Measurements from ENCODE around the gene PIK3IP1. TPM values are rescaled to one million over a fixed set of nuclear protein-coding genes. Genes with fewer than 3 reads are reported as not detected.

The PIK3IP1 gene, protein sequence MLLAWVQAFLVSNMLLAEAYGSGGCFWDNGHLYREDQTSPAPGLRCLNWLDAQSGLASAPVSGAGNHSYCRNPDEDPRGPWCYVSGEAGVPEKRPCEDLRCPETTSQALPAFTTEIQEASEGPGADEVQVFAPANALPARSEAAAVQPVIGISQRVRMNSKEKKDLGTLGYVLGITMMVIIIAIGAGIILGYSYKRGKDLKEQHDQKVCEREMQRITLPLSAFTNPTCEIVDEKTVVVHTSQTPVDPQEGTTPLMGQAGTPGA
- total RNA-seq (2014; rRNA removed; shearing (Covaris generic)), result 0.47 and 0.51 TPM in 2 replicates

DNA sequence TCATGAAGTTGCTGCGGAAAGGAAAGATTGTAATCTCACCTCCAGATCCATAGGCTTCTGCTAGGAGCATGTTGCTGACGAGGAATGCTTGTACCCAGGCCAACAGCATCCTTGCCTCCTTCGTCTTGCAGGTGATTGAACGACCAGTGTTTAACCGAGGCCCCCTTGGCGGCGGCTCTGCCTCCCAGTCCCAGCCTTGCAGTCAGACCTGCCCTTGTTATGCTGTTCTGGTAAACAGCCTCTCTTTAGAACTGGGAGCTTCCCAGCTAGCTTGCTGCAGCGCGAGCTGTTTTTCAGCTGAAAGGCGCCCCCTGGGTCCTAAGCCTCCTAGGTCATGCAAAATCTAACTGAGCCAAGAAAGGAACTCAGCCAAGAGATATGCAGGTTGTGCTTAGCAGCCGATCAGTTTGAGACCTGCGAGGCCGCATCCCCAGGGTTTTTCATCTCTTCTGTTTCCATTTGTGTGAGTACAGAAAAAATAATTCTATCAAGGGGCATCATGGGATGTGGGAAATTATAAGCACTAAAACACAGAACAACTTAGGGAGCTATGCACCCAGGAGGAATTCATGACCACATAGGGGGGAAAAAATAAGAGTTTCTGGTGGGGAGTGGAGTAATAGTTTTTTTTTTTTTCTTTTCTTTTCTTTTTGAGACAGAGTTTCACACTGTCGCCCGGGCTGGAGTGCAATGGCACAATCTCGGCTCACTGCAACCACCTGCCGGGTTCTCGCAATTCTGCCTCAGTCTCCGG is at the start of gene PIK3IP1:
Gene PIK3IP1, minus strand, starts transcription at position 253 of the 754 bp plus-strand sequence. Its CDS starts 144 bp downstream, at position 109.
- no peaks in the 10 kb centered on the region for H3K36me3 ChIP-seq
- DNase-seq, result peak; percentile 73 to 82
- no peaks in the 10 kb centered on the region for H3K27me3 ChIP-seq
- H3K27ac ChIP-seq, result no peak within 1 kb of the TSS
- peak within 1 kb of the TSS; percentile 41 for H3K4me3 ChIP-seq
- no peaks in the 10 kb centered on the region for H3K4me1 ChIP-seq
- H3K9me3 ChIP-seq (replicated peaks), result no peaks in the 10 kb centered on the region

DNA sequence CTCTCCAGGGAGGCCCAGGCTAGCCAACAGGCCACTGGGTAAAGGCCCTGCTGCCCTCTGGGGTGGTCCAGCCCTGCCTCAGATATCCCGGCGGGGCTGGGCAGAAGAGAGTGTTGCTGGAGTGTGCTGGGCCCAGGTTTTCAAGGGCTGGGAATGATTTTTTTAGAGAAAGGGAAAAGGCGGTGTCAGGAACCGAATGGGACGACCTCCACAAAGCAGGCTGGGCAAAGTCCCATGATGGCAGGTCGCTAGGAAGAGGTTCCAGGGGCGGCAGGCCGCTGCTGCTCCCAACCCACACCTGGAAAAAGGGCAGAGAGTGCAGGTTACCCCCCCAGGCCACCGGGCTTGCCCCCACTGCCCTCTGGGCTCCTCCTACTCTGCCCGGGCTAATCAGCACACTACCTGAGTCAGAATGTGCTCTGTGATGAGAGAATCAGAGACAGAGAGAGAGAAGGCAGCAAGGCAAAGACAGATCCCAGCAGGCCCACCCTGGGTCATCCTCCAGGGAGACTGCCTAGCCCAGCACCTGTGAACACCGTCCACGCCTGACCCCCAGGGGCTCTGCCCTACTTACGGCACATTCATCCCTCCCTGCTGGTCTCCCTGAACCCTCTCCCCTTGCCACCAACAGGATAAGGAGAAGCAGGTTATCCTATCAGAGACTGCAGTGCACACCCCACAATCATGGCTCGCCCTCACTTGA is 49.2 kb upstream of the PIK3IP1 start:
- Histone ChIP-seq H3K4me1 (peaks cover 7% of the 10 kb centered on the region; the same call in 1 of the 2 replicates), H3K36me3 (peaks cover 36% of the 10 kb centered on the region), H3K9me3 (replicated peaks) (no peaks in the 10 kb centered on the region), H3K27me3 (no peaks in the 10 kb centered on the region), H3K4me3 (no peak overlapping the region), H3K27ac (no peak overlapping the region)
- DNase-seq, result no peak

DNA sequence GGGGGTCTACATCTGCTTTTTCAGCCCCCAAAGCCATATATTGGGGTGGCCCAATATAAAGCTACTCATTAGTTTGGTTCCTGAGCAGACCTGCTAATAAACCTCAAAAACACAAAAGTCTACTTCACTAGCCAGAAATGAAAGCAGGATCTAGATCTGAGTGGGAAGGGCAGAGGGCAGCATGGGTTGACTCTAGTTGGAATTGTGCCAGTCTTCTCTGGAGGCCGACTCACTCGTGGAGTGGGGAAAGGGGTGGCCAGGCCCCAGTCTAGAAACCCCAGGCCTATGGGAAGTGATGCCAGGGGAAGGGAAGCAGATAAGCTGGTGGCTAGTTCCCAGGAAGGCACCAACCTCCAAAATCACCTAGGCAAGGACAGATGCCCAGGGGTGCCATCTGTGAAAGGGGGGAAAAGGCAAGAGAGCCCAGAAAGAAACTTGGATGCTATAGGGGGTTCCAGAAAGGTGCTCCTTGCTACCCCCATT is 48.5 kb upstream of the PIK3IP1 start:
- Histone ChIP-seq H3K27ac (no peak overlapping the region), H3K4me3 (no peak overlapping the region), H3K4me1 (peaks cover 7% of the 10 kb centered on the region; the same call in 1 of the 2 replicates), H3K9me3 (replicated peaks) (no peaks in the 10 kb centered on the region), H3K36me3 (peaks cover 41% of the 10 kb centered on the region), H3K27me3 (no peaks in the 10 kb centered on the region)
- DNase-seq, result no peak

DNA sequence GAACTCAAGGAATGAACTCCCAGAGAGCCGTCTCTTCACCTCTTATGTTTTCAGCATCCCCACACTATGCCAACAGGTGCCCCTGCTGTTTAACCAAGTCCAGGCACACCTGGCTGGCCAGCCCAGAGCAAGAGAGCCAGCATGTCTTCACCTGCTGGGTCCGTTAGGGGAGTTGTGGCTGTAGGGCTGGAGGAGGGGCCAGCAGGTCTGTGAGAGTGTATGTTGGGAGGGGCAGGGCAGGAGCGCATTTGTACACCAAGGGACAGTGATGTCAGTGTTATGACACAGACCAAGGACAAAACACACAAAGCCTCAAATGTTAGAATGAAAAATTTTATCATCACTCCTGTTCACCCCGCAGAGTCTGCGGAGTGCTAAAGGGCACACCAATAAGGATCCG is 48.1 kb upstream of the PIK3IP1 start:
- no peak overlapping the region for H3K4me3 ChIP-seq
- peaks cover 41% of the 10 kb centered on the region for H3K36me3 ChIP-seq

DNA sequence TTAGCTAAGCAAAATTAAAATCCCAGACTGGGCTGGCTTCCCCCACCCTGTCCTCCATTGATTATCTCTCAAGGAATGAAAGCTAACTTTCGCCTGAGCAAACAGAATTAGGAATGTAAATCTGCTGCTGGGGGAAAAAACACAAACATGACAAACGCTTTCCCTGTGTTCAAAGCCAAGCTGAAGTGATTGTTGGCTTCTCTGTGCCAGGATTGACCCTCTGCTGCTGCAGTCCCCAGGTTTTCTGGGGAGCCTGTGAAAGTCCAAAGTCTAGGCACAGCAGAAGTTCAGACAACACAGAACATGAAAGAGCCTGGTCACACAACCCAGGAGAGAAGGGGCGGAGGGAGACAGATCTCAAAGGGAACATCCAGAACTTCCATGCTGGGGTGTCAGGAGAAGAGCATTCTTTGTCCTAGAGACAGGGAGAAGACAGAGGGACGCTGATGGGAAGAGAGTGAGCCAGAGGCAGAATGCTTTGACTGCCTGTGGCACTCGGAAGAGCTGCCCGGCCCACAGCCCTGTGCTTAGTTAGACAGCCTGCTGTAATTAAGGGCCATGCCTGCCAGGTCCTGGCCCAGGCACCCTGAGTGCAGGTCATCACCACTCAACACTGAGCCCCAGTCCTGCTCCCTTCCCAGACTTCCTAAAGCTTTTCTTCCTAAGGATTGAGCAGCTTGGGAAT is 47.0 kb upstream of the PIK3IP1 start:
- Histone ChIP-seq H3K4me3 (no peak overlapping the region), H3K27ac (no peak overlapping the region), H3K27me3 (no peaks in the 10 kb centered on the region), H3K4me1 (peaks cover 2% of the 10 kb centered on the region; the same call in 1 of the 2 replicates), H3K9me3 (replicated peaks) (no peaks in the 10 kb centered on the region), H3K36me3 (peaks cover 44% of the 10 kb centered on the region)
- DNase-seq, result no peak

More for the DNA sequence above, 48.1 kb upstream of the PIK3IP1 start:
- Histone ChIP-seq H3K27ac (no peak overlapping the region), H3K9me3 (replicated peaks) (no peaks in the 10 kb centered on the region), H3K27me3 (no peaks in the 10 kb centered on the region), H3K4me1 (peaks cover 7% of the 10 kb centered on the region; the same call in 1 of the 2 replicates)
- DNase-seq, result no peak

DNA sequence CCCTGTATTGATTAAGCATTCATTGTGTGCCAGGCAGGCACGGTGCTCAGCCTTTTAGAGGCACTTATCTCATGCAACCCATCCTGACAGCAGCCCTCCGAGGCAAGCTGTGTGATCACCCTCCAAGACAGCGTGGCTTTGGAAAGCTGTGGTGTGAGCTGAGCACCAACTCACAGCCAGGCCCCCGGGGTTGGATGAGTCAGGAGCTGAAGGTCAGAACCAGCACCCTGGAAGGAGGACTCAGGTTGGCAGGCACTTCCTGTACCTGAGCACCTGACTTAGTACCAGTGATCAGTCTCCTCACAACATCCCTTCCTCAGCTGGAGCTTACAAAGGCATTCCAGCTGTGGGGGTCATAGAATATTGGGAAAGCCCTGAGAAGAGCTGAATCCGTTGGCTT is 44.9 kb upstream of the PIK3IP1 start:
- H3K27ac ChIP-seq, result no peak overlapping the region
- no peak overlapping the region for H3K4me3 ChIP-seq
- no peaks in the 10 kb centered on the region for H3K27me3 ChIP-seq
- peaks cover 50% of the 10 kb centered on the region for H3K36me3 ChIP-seq
- no peaks in the 10 kb centered on the region for H3K9me3 ChIP-seq (replicated peaks)
- no peaks in the 10 kb centered on the region for H3K4me1 ChIP-seq
- no peak for DNase-seq

DNA sequence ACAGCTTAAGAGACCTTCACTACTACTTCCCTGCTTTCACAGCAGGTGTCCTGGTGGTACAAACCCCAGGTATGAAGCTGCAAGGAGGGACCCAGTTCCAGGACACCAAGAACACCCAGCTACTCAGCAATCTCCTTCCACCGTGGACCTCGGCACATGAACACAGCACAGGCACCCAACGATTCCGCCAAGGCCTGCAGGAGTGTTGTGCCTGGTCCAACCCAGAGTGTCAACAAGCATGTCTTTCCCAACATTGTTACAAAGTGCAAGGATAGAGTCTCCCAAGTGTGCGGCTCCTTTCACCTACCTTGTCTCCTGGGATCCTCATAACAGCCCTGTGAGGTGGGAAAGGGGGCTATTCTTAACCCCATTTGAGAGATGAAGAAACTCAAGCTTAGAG is 42.0 kb upstream of the PIK3IP1 start:
- peaks cover 48% of the 10 kb centered on the region for H3K36me3 ChIP-seq
- H3K27me3 ChIP-seq, result no peaks in the 10 kb centered on the region
- no peak overlapping the region for H3K4me3 ChIP-seq
- peaks cover 8% of the 10 kb centered on the region for H3K4me1 ChIP-seq
- no peaks in the 10 kb centered on the region for H3K9me3 ChIP-seq (replicated peaks)
- no peak overlapping the region for H3K27ac ChIP-seq
- no peak for DNase-seq

DNA sequence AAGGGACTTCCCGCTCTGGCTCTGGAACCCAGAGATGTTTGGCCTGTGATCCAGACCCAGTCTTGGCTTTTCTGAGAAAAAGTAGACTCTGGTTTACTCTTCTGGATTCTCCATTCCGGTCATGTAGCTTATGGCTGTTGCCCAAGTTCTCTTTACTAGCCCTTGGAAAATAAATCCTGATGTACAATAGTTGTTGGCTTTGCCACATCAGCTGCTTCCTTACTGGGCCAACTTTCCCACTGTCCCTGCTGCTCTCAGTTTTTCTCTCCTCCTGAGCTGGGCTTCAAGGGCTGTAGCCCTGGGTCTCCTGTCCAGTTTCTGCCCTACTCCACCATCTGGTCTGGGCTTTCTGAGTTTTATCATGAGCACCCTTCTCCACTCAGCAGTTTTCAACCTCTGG is 41.4 kb upstream of the PIK3IP1 start:
- Histone ChIP-seq H3K9me3 (replicated peaks) (no peaks in the 10 kb centered on the region), H3K4me1 (peaks cover 15% of the 10 kb centered on the region), H3K27ac (no peak overlapping the region), H3K4me3 (no peak overlapping the region), H3K27me3 (no peaks in the 10 kb centered on the region), H3K36me3 (peaks cover 45% of the 10 kb centered on the region)
- no peak for DNase-seq

DNA sequence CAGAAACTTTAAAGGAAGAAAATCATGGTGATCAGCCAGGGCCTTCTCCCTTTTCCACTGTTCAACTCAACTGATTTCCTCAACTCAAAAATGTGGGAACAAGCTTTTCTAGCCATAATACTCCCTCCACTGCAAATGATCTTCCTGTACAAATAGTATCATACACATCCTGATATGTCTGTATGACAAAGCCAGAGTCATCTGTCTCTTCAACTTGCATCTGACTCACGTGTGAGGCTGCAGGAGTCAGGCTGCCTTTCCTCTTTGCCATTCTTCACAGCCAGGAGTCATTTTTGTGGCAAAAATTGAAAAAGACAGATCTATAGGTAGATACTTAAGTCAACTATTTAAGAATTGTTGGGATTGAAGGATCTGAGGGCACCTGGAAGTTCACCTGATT is 40.6 kb upstream of the PIK3IP1 start:
- Histone ChIP-seq H3K9me3 (replicated peaks) (no peaks in the 10 kb centered on the region), H3K36me3 (peaks cover 48% of the 10 kb centered on the region), H3K4me1 (peaks cover 22% of the 10 kb centered on the region), H3K4me3 (no peak overlapping the region), H3K27me3 (no peaks in the 10 kb centered on the region), H3K27ac (no peak overlapping the region)
- DNase-seq, result no peak

DNA sequence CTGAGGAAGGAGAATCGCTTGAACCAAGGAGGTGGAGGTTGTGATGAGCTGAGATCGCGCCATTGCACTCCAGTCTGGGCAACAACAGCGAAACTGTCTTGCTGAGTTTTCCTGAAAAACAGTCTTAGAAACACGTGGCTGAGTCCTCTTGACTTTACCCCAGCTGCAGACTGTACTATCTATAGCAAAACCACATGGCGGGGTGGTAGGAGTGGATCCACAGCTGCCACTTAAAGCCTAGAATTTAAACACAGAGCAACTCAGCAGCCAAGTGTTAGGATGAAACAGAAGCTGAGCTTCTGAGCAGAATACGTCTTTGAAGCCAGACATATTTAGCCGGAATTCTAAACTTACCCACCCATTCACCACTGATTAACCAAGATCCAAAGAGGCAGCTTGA is 39.7 kb upstream of the PIK3IP1 start:
- no peak overlapping the region for H3K27ac ChIP-seq
- H3K4me3 ChIP-seq, result no peak overlapping the region
- no peaks in the 10 kb centered on the region for H3K27me3 ChIP-seq
- peaks cover 22% of the 10 kb centered on the region for H3K4me1 ChIP-seq
- peaks cover 52% of the 10 kb centered on the region for H3K36me3 ChIP-seq
- H3K9me3 ChIP-seq (replicated peaks), result no peaks in the 10 kb centered on the region
- no peak for DNase-seq

DNA sequence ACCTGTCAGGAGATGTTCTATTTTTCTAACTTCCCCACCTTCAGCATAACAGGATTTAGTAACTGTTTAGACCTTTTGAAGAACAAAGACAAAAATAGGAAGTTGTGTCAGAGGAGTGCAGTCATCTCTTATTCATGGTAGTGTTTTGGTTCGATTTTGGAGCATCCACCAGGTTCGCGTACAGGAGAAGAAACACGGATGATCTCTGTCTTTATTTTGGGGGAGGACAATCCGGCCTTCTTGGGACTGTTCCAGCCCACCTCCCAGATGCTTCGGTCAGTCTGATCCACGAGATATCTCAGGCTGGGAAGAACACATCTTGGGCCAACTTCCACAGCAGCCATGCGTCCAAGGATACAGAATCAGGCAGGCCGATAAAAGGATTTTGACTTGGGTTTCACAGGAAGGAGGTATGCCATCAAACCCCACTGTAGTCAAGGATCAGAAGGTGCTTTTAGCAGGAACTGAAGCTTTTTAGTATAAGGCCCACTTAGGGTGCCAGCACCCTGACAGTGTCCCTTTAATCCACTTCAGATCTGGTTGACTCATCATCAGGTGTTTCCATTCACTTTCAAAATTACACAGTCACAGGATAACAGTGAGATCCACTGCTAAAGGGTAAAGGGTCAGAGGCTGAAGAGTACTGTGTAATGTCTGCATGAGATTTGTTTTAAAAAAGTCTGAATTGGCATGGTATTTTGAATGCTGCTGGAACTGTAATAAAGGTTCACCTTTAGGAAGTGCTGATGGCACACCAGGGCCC is 37.3 kb upstream of the PIK3IP1 start:
- H3K36me3 ChIP-seq, result peaks cover 53% of the 10 kb centered on the region

DNA sequence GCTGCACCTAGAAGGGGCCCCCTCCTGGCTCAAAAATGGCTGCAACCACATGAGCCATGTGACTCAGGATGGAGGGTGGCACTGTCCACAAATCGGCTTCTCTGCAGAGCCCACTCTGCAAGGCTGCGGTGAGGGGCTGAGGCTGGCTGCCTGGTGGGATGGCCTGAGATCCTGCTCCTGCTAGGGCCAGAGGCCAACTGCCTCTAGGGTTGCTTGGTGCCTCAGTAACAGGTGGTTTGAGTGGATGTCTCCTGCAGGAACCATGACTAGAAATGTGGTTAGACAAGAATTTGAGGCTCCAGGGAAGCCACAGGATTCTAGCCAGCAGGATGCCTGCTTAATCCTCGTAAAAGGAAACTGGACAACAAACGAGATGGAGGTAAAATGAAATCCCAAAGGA is 36.7 kb upstream of the PIK3IP1 start:
- Histone ChIP-seq H3K4me3 (no peak overlapping the region), H3K4me1 (peaks cover 22% of the 10 kb centered on the region), H3K9me3 (replicated peaks) (no peaks in the 10 kb centered on the region), H3K27ac (peak overlapping the region; percentile 60), H3K36me3 (peaks cover 51% of the 10 kb centered on the region), H3K27me3 (no peaks in the 10 kb centered on the region)
- peak; percentile 79 to 81 for DNase-seq

More for the DNA sequence above, 37.3 kb upstream of the PIK3IP1 start:
- H3K4me3 ChIP-seq, result no peak overlapping the region
- peaks cover 22% of the 10 kb centered on the region for H3K4me1 ChIP-seq
- peak overlapping the region; percentile 60 for H3K27ac ChIP-seq
- DNase-seq, result peak in 1 of 2 experiments; percentile 9
- no peaks in the 10 kb centered on the region for H3K27me3 ChIP-seq
- no peaks in the 10 kb centered on the region for H3K9me3 ChIP-seq (replicated peaks)

DNA sequence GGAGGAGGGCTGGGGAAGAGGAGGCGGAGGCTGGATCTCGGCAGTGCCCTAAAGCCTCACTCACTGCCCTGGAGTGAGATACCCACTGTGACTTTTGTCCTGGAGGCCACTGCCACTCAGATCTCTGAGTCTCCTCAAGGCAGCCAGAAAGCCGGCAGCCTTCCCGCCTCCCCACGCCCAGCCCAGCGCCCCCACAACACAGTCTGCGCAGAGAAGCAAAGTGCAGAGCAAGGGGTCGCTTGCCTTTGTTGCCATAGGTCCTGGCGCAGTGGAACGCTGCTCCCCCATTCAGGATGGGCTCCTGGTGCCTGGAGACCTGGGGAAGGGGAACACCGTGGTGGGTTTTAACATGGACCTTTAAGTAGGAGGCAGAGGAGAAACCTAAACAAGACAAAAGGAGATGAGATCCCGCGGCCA is 36.3 kb upstream of the PIK3IP1 start:
- H3K4me1 ChIP-seq, result peaks cover 22% of the 10 kb centered on the region
- no peak overlapping the region for H3K4me3 ChIP-seq
- H3K36me3 ChIP-seq, result peaks cover 46% of the 10 kb centered on the region
- no peaks in the 10 kb centered on the region for H3K9me3 ChIP-seq (replicated peaks)
- peak overlapping the region; percentile 60 for H3K27ac ChIP-seq
- DNase-seq, result no peak
- H3K27me3 ChIP-seq, result no peaks in the 10 kb centered on the region

All from SJCRH30 (cell line).